Body of pancreas (tissue), 4 donors: Measurements from ENCODE around the gene IRF2.

Experiments
- POLR2A ChIP-seq, 3 donors: fragments of 450-650 bp; IDR thresholded peaks; one replicate each; pipeline ENCODE4 v1.6.1; 2016; ENCODE audit warnings: antibody characterized with exemption in 3 of 3, mild to moderate bottlenecking in 2 of 3
- TF ChIP-seq, protein P1 (sequence below), 7 experiments: fragments of 450-650 bp in 4 of 7; fragments of 200-600 bp in 3 of 7; sonication (generic) in 3 of 7; IDR thresholded peaks; one replicate each; pipeline ENCODE4 v1.5.1; 2016 to 2019; ENCODE audit warnings: antibody characterized with exemption in 7 of 7

DNA sequence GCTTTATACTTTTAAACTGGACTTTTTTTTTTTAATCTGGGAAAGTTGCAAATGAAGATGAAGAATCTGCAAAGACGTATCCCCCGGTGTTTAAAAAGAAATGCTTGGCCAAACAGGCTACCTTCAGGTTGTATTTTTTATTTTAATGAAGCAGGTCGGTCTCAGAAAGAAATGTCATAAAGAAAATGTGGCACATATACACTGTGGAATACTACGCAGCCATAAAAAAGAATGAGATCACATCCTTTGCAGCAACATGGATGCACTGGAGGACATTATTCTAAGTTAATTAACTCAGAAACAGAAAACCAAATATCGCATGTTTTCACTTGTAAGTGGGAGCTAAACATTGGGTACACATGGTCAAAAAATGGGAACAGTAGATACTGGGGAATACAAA is 123.4 kb downstream of the IRF2 start:
- TF ChIP-seq, protein P1, sequence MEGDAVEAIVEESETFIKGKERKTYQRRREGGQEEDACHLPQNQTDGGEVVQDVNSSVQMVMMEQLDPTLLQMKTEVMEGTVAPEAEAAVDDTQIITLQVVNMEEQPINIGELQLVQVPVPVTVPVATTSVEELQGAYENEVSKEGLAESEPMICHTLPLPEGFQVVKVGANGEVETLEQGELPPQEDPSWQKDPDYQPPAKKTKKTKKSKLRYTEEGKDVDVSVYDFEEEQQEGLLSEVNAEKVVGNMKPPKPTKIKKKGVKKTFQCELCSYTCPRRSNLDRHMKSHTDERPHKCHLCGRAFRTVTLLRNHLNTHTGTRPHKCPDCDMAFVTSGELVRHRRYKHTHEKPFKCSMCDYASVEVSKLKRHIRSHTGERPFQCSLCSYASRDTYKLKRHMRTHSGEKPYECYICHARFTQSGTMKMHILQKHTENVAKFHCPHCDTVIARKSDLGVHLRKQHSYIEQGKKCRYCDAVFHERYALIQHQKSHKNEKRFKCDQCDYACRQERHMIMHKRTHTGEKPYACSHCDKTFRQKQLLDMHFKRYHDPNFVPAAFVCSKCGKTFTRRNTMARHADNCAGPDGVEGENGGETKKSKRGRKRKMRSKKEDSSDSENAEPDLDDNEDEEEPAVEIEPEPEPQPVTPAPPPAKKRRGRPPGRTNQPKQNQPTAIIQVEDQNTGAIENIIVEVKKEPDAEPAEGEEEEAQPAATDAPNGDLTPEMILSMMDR (IDR thresholded peaks at IDR 0.05), result no peak
- TF ChIP-seq POLR2A (IDR thresholded peaks at IDR 0.05), result no peak
